M059J (cell line): ENCODE data around the gene ACSS1. TPM values are rescaled to one million over a fixed set of nuclear protein-coding genes. Genes with fewer than 3 reads are reported as not detected.
"Not testable (repeated sequence)": the region's sequence is repeated elsewhere in the genome, so short reads cannot be mapped to it uniquely, and the experiment has no call there.

Experiments
- DNase-seq: peaks from one replicate; pipeline ENCODE4 v3.0.0-alpha.2; 2012; ENCODE audit warnings: low read depth
- total RNA-seq: library from RNA; depleted of rRNA; stranded (reverse); fragments of >200 nt; shearing (Covaris generic); gene quantifications from 2 replicates; pipeline ENCODE4 v1.2.3, GENCODE V29; 2014

ACSS1 gene
- total RNA-seq, 1 experiment from 2014 or later = 0.32 TPM

GRCh38 chr20:25011831-25012241 is 46.1 kb downstream of the ACSS1 start:
- no peak for DNase-seq

DNA sequence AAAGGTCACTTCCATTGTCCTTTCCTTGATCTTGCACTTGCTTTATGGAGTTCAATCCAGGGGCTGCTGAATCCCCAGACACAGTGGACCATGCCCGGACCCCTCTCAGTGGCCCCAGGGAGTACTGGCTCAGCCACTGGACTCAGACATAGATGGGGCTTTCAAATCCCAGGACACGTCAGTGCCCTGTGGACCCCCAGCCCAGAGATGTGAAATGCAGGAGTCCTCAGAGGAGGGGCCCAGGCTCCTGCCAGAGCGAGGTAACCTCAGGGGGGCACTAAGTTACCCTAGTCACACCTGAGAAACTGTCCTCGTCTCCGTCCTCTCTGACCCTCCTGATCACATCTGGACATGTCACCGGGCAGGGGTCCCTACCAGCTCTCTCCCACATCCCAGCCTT is 46.7 kb downstream of the ACSS1 start:
- DNase-seq = no peak

- DNase-seq = peak; percentile 67
Observed at GRCh38 chr20:25009218-25010145, 48.5 kb downstream of the ACSS1 start.

GRCh38 chr20:25008388-25009217 is 49.3 kb downstream of the ACSS1 start:
- no peak for DNase-seq

GRCh38 chr20:25007491-25008305 is 50.2 kb downstream of the ACSS1 start:
- DNase-seq = no peak

DNA sequence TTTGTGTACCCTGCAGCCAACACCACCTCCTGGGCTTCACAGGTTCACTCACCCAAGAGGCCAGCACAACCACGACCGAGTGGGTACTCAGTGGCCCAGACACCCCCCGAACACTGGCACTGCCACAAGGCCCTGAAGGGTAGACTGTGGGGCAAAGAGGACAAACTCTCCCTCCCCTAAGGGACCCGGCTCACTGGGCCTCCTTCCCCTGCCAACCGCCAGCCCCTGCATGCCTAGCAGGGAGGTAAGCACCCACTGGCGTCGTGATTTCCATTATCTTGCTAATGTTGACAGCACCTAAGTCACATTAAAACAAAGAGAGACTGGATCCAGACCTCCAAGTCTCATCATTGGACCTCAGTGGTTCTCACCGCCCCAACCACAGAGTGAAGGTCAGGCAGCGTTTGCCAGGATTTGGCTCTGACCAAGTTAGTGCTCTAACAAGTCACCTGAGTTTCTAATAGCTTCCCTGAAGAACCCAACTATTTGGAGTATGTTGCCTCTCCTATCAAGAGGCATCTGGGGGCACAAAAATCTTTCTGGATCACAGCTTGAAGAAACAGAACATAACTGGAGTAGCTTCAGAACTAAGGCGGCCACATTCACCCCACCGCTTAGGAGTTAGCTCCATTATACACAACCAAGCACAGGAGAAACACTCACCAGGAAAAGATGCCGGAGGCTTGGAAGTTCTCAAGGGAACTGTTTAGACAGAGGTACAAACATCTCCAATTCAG is 51.3 kb downstream of the ACSS1 start:
- DNase-seq = no peak

DNA sequence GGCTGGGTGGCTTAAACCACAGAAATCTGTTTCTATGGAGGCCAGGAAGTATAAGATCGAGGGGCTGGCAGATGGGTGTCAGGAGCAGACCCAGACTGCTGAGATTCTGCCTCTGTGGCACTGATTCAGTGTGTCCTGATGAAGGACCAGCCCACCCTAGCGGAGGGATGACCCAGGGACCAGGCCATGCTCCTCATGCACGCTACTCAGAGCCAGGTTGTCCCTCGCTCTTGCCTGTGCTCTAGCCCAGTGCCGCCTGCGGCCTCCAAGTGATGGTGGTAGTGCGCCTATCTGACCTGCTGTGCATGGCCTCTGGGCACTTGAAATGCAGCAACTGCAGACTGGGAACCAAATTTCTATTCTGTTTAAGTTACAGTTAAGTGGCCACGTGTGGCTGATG is 52.3 kb downstream of the ACSS1 start:
- no peak for DNase-seq

GRCh38 chr20:25005220-25005619 is 52.7 kb downstream of the ACSS1 start:
- peak; percentile 74 for DNase-seq

DNA sequence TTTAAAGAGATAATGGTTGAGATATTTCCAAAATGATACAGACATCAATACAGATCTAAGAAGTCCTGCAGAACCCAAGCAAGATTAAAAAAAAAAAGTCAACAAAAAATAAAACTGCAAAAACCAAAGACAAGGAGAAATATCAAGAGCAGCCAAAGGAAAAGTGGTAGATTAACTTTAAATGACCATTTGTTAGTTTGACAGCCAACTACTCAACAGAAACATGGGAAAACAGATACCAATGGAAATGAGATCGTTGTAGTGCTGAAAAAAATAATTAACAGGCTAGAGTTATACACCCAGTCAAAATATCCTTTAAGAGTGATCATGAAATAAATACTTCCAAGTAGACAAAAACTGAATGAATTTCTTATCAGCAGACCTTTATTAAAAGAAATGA is 54.9 kb downstream of the ACSS1 start:
- no peak for DNase-seq

GRCh38 chr20:25001323-25001722 is 56.6 kb downstream of the ACSS1 start:
- not testable (repeated sequence) for DNase-seq

DNA sequence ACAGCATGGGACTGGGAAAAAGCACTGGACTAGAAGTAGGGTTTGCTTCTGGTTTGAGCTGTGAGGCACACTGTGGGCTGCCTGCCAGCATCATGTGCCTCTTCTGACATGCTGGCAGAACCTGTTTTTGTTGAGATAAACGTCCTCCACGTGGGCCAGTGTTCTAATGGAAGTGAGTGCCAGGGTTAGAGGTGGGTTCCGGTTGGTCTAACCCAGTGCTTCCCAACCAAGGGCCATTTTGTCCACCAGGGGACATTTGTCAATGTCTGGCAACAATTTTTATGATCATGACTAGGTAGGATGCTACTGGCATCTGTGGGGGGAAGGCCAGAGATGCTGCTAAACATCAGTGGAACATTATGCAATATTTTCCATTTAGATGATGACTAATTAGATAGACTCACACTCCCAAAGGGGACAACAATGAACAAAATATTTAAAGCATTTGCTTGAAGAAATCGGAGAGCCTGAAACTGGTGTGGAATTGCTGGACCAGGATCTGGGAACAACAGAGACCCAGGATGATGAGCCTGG is 57.6 kb downstream of the ACSS1 start:
- DNase-seq = peak; percentile 92

DNA sequence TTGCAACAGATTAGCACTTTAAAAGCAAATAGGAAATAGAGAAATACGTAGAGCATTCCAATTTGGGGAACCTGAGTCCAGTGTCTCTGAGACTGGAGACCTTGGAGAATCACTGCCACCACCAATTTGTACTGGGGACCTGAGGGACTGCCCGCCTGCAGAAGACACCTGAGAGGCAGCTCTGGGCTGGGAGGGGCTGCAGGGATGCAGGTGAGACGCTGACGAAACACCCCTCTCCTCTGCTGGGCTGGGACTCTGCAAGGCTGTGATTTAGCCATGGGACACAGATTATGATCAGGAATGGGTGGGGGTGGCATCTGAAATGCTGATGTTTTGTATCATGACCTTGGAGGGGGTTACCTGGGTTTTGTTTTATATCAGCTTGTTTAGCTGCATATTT is 58.4 kb downstream of the ACSS1 start:
- DNase-seq = no peak

- no peak for DNase-seq
Observed at GRCh38 chr20:24998631-24999445, 59.1 kb downstream of the ACSS1 start.

DNA sequence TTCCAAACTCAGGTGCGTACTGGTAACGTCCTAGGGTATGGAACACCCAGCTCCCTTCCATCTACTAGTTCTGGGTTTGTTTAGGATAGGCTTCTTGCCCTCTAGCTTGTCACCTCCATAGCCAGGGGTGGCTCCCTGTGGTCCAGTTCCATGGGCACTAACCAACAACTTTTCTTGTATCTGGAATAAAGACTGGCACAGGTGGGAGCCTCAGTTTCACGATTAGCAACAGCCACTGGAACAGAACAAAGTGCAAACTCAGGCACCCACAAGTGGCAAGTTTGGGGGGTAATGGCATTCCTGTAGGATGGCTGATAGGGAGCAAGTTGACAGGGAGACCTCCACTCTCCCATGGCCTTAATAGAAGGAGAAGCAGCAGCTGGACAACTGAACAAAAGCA is 59.8 kb downstream of the ACSS1 start:
- DNase-seq = no peak

- no peak for DNase-seq
Observed at GRCh38 chr20:24996449-24997377, 61.2 kb downstream of the ACSS1 start.

- peak; percentile 36 for DNase-seq
Observed at GRCh38 chr20:24995741-24996448, 62.0 kb downstream of the ACSS1 start.

DNA sequence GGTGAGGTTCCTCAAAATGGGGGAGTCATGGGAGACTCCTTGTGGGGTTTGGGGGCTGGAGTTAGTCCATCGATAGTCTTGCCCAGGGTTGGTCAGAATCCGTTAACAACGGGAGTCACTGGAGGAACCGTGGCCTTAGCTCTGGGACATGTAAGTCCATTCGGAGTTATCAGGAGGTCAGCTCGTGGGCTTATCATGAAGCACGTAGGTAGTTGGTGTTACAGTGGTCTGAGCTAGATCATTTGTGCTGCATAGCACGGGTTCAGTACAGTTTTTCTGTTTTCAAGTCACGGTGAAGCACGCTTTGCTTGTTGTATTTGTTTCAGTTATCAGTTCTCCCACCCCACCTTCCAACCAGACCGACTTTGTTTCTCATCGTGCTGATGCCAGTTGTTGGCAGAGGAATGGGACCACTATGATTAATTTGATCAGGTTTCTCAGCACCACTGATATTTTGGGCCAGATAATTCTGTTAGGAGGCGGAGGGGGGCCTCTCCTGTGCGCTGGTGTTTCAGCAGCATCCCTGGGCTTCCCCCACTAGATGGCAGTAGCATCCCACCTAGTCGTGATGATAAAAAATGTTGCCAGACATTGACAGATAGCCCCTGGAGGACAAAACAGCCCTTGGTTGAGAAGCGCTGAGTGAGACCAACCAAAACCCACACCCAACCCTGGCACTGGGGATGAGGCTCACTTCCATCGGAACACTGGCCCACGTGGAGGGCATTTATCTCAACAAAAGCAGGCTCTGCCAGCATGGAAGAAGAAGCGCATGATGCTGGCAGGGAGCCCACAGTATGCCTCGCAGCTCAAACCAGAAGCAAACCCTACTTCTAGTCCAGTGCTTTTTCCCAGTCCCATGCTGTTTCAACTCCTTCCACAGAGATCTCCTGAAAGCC is 63.2 kb downstream of the ACSS1 start:
- peak; percentile 83 for DNase-seq
